ENCODE results near the gene HERC2.

DNA sequence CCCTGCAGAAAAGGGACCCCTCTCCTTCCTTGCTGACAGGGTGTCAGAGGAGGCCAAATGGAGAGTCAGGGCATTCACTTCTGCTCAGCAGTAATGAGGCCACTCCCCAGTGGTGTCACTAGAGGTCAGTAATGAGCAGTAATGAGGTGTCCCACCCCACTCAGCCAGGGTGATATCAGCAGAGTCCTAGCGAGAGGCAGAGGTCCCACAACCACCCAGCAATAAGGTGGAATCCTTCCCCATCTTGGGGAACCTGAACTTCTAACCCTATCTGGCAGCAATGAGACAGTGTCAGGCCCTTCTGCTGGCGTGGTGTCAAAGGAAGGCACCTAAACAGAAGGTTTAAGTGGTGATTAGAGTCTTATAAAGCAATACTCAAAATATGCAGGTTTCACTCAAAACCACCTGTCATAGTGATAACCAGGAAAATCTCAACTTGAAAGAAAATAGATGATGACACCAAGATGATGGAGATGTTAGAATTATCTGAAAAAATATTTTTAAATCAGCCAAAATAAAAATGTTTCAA lies 235.7 kb downstream of the HERC2 start:
- TF ChIP-seq, protein P1, sequence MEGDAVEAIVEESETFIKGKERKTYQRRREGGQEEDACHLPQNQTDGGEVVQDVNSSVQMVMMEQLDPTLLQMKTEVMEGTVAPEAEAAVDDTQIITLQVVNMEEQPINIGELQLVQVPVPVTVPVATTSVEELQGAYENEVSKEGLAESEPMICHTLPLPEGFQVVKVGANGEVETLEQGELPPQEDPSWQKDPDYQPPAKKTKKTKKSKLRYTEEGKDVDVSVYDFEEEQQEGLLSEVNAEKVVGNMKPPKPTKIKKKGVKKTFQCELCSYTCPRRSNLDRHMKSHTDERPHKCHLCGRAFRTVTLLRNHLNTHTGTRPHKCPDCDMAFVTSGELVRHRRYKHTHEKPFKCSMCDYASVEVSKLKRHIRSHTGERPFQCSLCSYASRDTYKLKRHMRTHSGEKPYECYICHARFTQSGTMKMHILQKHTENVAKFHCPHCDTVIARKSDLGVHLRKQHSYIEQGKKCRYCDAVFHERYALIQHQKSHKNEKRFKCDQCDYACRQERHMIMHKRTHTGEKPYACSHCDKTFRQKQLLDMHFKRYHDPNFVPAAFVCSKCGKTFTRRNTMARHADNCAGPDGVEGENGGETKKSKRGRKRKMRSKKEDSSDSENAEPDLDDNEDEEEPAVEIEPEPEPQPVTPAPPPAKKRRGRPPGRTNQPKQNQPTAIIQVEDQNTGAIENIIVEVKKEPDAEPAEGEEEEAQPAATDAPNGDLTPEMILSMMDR (IDR thresholded peaks at IDR 0.05) = peak in 5 of 6 experiments; percentile 50 to 71 (median 65)
- no peak for TF ChIP-seq POLR2A (IDR thresholded peaks at IDR 0.05)
